WTC11 (cell line): ENCODE results near the gene SLC44A5.

Experiments
- NFYB ChIP-seq: sonication (generic); formaldehyde crosslinking; conservative IDR thresholded peaks from 2 replicates; pipeline ENCODE4 v1.8.0; 2022; ENCODE audit warnings: low read depth, missing genetic modification reagents
- SP1 ChIP-seq: sonication (generic); formaldehyde crosslinking; conservative IDR thresholded peaks from 2 replicates; pipeline ENCODE4 v1.8.1; 2022; ENCODE audit warnings: missing genetic modification reagents
- TEAD4 ChIP-seq: sonication (generic); formaldehyde crosslinking; IDR thresholded peaks from 2 replicates; pipeline ENCODE4 v1.8.0; 2022; ENCODE audit warnings: mild to moderate bottlenecking, missing genetic modification reagents
- TP53 ChIP-seq: sonication (generic); formaldehyde crosslinking; IDR thresholded peaks from 2 replicates; pipeline ENCODE4 v1.8.1; 2023; ENCODE audit warnings: mild to moderate bottlenecking, missing genetic modification reagents
- ZBTB21 ChIP-seq: sonication (generic); formaldehyde crosslinking; IDR thresholded peaks from 2 replicates; pipeline ENCODE4 v1.8.1; 2023; ENCODE audit warnings: mild to moderate bottlenecking, missing genetic modification reagents, borderline replicate concordance
- ZNF121 ChIP-seq: sonication (generic); formaldehyde crosslinking; IDR thresholded peaks from 2 replicates; pipeline ENCODE4 v1.8.0; 2023; ENCODE audit warnings: missing genetic modification reagents
- ZNF317 ChIP-seq: sonication (generic); formaldehyde crosslinking; IDR thresholded peaks from 2 replicates; pipeline ENCODE4 v1.8.1; 2023; ENCODE audit warnings: low read depth, mild to moderate bottlenecking, moderate library complexity, missing genetic modification reagents, borderline replicate concordance
- TF ChIP-seq, protein P1 (sequence below): sonication (generic); formaldehyde crosslinking; IDR thresholded peaks from 2 replicates; pipeline ENCODE4 v1.8.1; 2023; ENCODE audit warnings: mild to moderate bottlenecking, missing genetic modification reagents, moderate library complexity
- TF ChIP-seq, protein P2 (sequence below): fragments of 200-600 bp; IDR thresholded peaks from 2 replicates; pipeline ENCODE4 v1.8.0; 2022; ENCODE audit warnings: antibody characterized with exemption
- TF ChIP-seq, protein P3 (sequence below): sonication (generic); formaldehyde crosslinking; conservative IDR thresholded peaks from 2 replicates; pipeline ENCODE4 v1.8.1; 2022; ENCODE audit warnings: mild to moderate bottlenecking, missing genetic modification reagents
- TF ChIP-seq, protein P4 (sequence below): sonication (generic); formaldehyde crosslinking; IDR thresholded peaks from 2 replicates; pipeline ENCODE4 v1.8.1; 2022; ENCODE audit warnings: missing genetic modification reagents, borderline replicate concordance
- TF ChIP-seq, protein P5 (sequence below): sonication (generic); formaldehyde crosslinking; IDR thresholded peaks from 2 replicates; pipeline ENCODE4 v1.8.0; 2023; ENCODE audit warnings: mild to moderate bottlenecking, missing genetic modification reagents
- TF ChIP-seq, protein P6 (sequence below): sonication (generic); formaldehyde crosslinking; IDR thresholded peaks from 2 replicates; pipeline ENCODE4 v1.8.0; 2022; ENCODE audit warnings: mild to moderate bottlenecking, missing genetic modification reagents
- TF ChIP-seq, protein P7 (sequence below): sonication (generic); formaldehyde crosslinking; IDR thresholded peaks from 2 replicates; pipeline ENCODE4 v1.8.0; 2022; ENCODE audit warnings: mild to moderate bottlenecking, missing genetic modification reagents

DNA sequence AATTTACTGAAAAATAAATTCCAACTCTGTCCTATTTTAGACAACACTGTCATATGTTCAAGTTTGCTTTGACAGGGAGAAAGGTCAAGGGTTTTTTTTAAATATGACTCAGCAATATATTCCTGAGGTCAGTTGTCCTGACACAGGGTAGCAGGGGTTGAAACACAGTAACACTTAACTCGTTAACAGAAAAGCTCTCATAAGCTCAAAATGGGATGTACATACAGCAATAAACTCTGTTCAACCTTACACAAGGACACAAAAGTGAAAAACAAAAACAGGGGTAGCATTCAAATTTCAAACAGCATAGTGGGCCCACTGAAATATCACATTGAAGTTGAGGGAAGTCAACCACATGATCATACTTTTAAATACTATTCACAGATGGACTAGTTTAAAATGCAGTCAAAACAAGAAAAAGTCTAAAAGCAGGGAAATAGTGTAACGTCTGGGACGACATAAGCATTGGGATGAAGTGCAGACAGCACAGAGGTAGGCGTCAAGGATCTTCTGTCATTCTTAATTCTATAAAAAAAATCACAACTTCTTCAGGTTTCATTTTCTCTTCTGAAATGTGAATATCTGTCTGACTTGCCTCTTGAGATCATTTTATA, 89.9 kb downstream of the SLC44A5 start:
- TF ChIP-seq, protein P1, sequence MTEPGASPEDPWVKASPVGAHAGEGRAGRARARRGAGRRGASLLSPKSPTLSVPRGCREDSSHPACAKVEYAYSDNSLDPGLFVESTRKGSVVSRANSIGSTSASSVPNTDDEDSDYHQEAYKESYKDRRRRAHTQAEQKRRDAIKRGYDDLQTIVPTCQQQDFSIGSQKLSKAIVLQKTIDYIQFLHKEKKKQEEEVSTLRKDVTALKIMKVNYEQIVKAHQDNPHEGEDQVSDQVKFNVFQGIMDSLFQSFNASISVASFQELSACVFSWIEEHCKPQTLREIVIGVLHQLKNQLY: no peak
- TF ChIP-seq ZNF317 (CRISPR knock-in tag) (no peak), ZNF121 (no peak), NFYB (CRISPR knock-in tag) (no peak), SP1 (no peak), ZBTB21 (no peak), TEAD4 (CRISPR knock-in tag) (no peak), TP53 (CRISPR knock-in tag) (no peak)
- TF ChIP-seq, protein P2, sequence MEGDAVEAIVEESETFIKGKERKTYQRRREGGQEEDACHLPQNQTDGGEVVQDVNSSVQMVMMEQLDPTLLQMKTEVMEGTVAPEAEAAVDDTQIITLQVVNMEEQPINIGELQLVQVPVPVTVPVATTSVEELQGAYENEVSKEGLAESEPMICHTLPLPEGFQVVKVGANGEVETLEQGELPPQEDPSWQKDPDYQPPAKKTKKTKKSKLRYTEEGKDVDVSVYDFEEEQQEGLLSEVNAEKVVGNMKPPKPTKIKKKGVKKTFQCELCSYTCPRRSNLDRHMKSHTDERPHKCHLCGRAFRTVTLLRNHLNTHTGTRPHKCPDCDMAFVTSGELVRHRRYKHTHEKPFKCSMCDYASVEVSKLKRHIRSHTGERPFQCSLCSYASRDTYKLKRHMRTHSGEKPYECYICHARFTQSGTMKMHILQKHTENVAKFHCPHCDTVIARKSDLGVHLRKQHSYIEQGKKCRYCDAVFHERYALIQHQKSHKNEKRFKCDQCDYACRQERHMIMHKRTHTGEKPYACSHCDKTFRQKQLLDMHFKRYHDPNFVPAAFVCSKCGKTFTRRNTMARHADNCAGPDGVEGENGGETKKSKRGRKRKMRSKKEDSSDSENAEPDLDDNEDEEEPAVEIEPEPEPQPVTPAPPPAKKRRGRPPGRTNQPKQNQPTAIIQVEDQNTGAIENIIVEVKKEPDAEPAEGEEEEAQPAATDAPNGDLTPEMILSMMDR: no peak
- TF ChIP-seq, protein P3, sequence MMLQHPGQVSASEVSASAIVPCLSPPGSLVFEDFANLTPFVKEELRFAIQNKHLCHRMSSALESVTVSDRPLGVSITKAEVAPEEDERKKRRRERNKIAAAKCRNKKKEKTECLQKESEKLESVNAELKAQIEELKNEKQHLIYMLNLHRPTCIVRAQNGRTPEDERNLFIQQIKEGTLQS (CRISPR knock-in tag): no peak
- TF ChIP-seq, protein P4, sequence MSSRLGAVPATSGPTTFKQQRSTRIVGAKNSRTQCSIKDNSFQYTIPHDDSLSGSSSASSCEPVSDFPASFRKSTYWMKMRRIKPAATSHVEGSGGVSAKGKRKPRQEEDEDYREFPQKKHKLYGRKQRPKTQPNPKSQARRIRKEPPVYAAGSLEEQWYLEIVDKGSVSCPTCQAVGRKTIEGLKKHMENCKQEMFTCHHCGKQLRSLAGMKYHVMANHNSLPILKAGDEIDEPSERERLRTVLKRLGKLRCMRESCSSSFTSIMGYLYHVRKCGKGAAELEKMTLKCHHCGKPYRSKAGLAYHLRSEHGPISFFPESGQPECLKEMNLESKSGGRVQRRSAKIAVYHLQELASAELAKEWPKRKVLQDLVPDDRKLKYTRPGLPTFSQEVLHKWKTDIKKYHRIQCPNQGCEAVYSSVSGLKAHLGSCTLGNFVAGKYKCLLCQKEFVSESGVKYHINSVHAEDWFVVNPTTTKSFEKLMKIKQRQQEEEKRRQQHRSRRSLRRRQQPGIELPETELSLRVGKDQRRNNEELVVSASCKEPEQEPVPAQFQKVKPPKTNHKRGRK (CRISPR knock-in tag): no peak
- TF ChIP-seq, protein P5, sequence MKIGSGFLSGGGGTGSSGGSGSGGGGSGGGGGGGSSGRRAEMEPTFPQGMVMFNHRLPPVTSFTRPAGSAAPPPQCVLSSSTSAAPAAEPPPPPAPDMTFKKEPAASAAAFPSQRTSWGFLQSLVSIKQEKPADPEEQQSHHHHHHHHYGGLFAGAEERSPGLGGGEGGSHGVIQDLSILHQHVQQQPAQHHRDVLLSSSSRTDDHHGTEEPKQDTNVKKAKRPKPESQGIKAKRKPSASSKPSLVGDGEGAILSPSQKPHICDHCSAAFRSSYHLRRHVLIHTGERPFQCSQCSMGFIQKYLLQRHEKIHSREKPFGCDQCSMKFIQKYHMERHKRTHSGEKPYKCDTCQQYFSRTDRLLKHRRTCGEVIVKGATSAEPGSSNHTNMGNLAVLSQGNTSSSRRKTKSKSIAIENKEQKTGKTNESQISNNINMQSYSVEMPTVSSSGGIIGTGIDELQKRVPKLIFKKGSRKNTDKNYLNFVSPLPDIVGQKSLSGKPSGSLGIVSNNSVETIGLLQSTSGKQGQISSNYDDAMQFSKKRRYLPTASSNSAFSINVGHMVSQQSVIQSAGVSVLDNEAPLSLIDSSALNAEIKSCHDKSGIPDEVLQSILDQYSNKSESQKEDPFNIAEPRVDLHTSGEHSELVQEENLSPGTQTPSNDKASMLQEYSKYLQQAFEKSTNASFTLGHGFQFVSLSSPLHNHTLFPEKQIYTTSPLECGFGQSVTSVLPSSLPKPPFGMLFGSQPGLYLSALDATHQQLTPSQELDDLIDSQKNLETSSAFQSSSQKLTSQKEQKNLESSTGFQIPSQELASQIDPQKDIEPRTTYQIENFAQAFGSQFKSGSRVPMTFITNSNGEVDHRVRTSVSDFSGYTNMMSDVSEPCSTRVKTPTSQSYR: no peak
- TF ChIP-seq, protein P6, sequence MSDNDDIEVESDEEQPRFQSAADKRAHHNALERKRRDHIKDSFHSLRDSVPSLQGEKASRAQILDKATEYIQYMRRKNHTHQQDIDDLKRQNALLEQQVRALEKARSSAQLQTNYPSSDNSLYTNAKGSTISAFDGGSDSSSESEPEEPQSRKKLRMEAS (CRISPR knock-in tag): no peak
- TF ChIP-seq, protein P7, sequence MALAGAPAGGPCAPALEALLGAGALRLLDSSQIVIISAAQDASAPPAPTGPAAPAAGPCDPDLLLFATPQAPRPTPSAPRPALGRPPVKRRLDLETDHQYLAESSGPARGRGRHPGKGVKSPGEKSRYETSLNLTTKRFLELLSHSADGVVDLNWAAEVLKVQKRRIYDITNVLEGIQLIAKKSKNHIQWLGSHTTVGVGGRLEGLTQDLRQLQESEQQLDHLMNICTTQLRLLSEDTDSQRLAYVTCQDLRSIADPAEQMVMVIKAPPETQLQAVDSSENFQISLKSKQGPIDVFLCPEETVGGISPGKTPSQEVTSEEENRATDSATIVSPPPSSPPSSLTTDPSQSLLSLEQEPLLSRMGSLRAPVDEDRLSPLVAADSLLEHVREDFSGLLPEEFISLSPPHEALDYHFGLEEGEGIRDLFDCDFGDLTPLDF (CRISPR knock-in tag): no peak
